DMS 273 (cell line): Measurements from ENCODE around the gene SRXN1.
A peak's percentile ranks its signal among the peaks of the same experiment; 100 is the strongest.
"Not testable (repeated sequence)": the region's sequence is repeated elsewhere in the genome, so short reads cannot be mapped to it uniquely, and the experiment has no call there.

Experiments
- DNase-seq: peaks from one replicate; lab custom pipeline; 2025; ENCODE audit not compliant: unreplicated experiment; lab: John Stamatoyannopoulos, UW

SRXN1 gene

DNA sequence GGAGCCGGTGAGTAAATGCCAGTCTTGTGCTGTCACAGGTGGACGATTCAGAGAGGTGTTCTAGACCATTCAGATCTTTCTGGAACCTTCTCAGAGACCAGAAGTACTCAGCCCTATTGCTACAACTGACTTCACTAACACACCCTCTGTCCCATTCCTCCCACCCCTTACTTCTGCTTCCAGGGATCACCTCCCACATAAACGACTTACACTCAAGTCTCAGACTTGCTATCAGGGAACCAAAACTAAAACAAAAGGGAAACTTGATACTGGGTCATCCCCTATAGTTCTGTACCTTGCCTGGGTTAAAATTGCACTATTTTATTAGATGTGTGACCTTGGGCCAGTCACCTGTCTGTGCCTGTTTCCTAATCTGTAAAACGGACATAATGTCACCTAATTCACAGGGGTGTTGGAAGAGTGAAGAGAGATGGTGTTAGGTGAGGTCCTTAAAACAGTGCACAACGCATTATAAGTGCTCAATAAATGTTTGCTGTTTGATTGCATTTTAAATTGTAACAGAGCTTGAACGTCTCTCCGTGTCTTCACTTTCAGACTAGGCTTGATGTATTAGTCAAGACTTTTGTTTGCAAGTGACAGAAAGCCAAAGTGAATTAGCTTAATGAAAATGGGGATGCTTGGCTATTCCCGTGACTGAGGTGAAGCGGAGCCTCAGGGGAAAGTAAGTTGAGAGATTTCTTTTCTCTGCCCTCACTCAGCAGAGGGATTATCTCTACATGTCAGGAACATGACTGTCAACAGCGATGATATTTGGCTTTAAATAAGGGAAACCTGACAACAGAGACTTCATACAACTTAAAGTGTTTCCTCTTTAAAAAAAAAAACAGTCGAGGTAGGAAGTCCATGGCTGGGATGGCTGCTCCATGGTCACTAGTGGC is 3.0 kb upstream of the SRXN1 start:
- no peak for DNase-seq

DNA sequence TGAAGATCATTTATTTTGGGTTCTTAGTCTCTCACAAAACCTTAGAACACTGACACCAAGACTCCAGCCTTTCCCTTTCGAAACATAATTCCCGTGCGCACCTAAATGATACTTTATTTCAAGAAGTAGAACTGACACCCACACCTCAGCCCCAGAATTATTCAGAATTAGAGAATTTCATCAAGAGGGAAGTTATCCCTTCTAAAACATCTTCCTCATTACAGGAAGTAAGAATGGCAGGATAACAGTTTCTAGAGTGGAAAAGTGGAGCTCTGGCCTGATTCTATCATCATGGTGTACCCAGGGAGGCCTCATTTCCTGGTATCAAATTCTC is 1.4 kb upstream of the SRXN1 start:
- no peak for DNase-seq

- DNase-seq, result no peak
These were observed 803 bp upstream of the SRXN1 start for GRCh38 chr20:653590-654416.

- peak; percentile 72 for DNase-seq
These were observed 338 bp downstream of the SRXN1 start for GRCh38 chr20:652615-653109.

DNA sequence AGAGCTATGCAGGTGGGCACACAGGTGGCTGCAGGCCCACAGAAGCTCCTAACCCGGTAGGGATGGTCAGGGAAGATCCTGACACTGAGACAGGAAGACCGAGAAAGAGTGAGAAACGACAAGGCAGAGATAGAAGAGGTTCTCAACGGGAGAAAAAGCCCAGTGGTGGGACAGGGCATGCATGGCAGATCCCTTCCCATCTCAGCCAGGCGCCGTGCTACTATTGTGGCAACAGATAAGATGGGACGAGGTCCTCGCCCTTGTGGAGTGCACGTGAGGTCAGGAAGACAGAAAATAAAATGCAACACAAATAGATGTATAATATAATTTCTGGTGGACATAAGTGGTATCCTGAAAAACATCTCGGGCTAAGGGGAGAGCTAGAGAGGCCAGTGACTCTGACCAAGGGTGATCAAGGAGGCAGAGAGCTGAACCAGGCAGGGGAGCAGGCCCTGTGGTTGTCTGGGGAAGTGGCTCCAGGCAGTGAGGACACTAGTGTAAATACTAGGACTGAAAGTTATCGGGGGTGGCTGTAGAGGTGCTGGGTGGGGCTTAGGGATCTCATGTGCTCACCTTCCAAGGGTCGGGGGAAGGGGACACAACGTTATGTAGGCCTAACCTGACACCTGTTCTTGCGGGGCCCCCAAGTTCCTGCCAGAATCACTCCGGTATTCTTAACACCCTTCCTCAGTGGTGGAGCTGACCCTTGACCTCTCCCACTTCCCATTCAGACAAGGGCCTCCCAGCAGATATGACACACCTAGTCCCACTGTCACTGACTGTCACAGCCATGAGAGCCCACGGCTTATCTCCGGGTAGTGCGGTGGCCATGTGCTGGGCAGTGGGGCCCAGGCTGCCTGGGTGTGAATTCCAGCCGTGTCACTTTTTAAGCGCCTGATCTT is 1.0 kb downstream of the SRXN1 start:
- DNase-seq, result no peak

- no peak for DNase-seq
These were observed 2.0 kb downstream of the SRXN1 start for GRCh38 chr20:650954-651353.

- DNase-seq, result no peak
These were observed 2.7 kb downstream of the SRXN1 start for GRCh38 chr20:650281-650680.

- no peak for DNase-seq
These were observed 5.5 kb downstream of the SRXN1 start for GRCh38 chr20:647479-648019.

GRCh38 chr20:646868-647233 is 6.1 kb downstream of the SRXN1 start:
- DNase-seq, result no peak

DNA sequence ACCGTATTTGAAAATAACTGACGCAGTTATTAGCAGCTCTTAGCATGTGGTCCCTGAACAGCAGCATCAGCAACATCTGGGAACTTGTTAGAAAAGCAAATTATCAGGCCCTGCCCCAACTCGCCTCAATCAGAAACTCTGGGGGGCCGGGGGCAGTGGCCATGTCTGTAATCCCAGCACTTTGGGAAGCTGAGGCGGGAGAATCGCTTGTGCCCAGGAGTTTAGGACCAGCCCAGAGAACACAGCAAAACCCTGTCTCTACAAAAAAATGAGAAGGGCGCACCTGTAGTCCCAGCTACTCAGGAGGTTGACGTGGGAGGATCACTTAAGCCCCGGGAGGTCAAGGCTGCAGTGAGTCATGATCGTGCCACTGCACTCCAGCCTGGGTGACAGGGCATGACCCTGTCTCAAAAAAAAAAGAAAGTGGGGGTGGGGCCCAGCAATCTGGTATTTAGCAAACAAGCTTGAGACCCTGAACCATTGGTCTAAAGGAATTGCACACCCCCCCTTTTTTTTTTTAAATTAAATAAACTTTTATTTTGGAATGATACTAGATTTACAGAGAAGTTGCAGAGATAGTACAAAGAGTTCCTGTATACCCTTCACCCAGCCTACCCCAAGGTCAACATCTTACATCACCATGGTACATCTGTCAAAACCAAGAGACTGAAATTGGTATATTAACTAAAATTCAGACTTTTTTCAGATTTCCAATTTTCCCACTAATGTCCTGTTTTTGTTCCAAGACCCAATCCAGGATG is 6.7 kb downstream of the SRXN1 start:
- peak; percentile 38 for DNase-seq

GRCh38 chr20:645318-646106 is 7.5 kb downstream of the SRXN1 start:
- peak; percentile 89 for DNase-seq

DNA sequence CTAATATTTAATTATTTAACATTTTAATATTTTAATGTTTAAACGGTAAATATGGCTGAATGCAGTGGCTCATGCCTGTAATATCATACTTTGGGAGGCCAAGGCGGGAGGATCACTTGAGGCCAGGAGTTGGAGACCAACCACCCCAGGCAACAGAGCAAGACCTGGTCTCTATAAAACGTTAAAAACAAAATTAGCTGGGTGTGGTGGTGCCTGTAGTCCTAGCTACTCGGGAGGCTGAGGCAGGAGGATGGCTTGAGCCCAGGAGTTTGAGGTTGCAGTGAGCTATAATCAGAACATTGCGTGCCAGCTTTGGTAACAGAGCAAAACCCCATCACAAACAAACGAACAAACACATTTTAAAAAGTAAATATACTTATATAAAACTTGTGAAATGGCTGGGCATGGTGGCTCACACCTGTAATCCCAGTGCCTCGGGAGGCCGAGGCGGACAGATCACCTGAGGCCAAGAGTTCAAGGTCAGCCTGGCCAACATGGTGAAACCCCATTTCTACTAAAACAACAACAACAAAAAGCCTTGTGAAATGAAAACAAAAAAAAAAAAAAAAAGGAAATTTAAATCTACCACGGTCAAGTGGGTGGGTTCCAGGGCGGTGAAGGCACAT is 8.2 kb downstream of the SRXN1 start:
- no peak for DNase-seq

DNA sequence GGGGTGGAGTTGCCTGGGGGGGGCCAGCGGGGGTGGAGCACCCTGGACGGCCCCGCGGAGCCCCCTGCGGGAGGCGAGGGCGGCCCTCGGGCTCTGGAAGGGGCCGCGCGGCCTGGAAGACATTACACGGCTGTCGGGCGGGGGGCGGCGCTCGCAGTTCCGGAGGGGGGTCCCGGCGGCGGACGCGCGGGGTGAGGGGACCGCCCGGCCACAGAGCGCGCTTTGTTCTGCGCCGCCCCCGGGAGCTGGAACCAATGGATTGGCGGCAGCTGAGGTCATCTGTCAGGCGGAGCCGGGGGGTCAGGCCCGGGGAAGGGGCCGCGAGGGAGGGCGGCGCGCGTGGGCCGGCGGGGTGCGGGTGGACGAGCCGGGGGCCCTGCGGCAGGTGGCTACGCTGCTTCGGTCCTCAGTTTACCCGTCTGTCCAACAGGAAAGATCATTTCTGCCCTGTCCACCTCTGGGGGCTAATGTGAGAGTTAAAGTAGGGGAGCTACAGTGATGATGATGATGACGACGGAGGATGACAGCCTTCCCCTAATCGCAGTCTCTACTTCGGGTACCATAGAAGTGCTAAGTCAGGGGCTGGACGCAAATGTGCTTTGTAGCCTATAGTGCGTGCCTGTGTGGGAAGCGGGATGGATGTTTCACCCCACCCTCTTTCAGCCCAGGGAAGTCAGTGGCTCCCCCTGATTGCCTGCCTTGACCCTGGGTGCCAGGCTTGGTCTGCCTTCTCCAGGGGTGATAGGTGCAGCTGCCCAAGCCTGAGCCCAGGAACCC is 10.4 kb downstream of the SRXN1 start:
- DNase-seq, result no peak

GRCh38 chr20:642013-642397 is 11.0 kb downstream of the SRXN1 start:
- DNase-seq, result not testable (repeated sequence)

DNA sequence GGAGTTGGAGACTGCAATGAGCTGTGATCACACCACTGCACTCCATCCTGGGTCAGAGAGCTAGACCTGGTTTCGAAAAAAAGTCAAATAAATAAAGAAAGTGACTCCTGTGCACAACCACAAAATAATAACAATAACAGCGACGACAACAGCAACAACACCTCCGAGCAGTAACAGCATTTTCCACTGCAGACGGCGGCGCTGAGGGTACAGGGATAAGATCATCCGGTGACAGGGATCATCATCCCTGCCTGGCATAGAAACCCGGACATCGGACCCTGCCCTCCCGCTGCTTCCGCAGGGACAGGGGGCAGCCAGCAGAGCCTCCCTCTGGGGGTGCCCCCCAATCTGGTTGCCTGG is 11.5 kb downstream of the SRXN1 start:
- no peak for DNase-seq

DNA sequence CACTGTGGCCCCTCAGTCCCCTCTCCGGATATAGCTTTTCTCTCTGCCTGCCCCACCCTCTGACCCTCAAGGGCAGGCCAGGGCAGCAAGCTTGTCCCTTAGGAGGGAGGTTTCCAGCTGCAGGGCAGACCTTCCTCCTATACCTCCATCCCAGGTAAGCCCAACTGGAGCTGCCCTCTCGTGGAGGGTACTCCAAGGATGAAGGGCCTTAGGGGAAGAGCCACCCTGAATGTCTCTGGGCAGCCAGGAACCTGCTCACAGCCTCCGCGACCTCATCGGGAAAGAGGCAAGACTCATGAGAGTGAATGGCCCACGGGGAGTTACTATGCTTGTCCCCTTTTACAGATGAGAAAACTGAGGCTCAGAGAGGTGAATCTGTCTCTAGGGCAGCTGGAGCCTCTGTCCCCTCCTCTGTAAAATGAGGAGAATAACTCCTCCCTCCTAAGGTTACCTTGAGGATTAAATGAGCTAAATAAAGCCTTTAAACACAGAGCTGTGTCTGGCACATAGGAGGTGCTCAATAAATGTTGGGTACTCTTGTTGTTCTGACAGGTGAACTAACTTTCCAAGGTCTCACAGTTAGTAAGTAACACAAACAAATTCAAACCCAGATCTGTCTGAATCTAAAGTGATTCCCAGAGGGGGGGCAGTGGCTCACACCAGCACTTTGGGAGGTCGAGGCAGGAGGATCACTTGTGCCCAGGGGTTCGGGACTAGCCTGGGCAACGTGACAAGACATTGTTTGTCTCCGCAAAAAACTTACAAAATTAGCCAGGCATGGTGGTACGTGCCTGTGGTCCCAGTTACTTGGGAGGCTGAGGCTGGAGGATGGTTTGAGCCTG is 12.1 kb downstream of the SRXN1 start:
- no peak for DNase-seq

- no peak for DNase-seq
These were observed 14.4 kb downstream of the SRXN1 start for GRCh38 chr20:638579-638978.
